ENCODE results near the gene PRAME.

- TF ChIP-seq CTCF (conservative IDR thresholded peaks at IDR 0.05): no peak
- no peak for TF ChIP-seq ZFX (IDR thresholded peaks at IDR 0.05)
These were observed 2.5 kb downstream of the PRAME start for GRCh38 chr22:22556578-22556977.
